Measurements from ENCODE around the gene INHBB.

The INHBB gene

GRCh38 chr2:120360307-120360855 lies 14.4 kb downstream of the INHBB start:
- no peak for DNase-seq

- no peak for DNase-seq
These were observed 17.0 kb downstream of the INHBB start for GRCh38 chr2:120362926-120363325.

GRCh38 chr2:120365236-120365793 lies 19.4 kb downstream of the INHBB start:
- no peak for DNase-seq

- DNase-seq = no peak
These were observed 20.8 kb downstream of the INHBB start for GRCh38 chr2:120366698-120367097.

- DNase-seq = no peak
These were observed 21.3 kb downstream of the INHBB start for GRCh38 chr2:120367221-120367620.

- DNase-seq = no peak
These were observed 21.7 kb downstream of the INHBB start for GRCh38 chr2:120367649-120368048.

- DNase-seq = no peak
These were observed 22.1 kb downstream of the INHBB start for GRCh38 chr2:120368086-120368485.

GRCh38 chr2:120369250-120369649 lies 23.3 kb downstream of the INHBB start:
- DNase-seq = no peak

- DNase-seq = no peak
These were observed 26.2 kb downstream of the INHBB start for GRCh38 chr2:120371969-120372625.

GRCh38 chr2:120372816-120373215 lies 26.9 kb downstream of the INHBB start:
- no peak for DNase-seq

GRCh38 chr2:120373424-120373823 lies 27.5 kb downstream of the INHBB start:
- no peak for DNase-seq

- DNase-seq = no peak
These were observed 28.9 kb downstream of the INHBB start for GRCh38 chr2:120374821-120375220.

GRCh38 chr2:120375251-120376020 lies 29.5 kb downstream of the INHBB start:
- DNase-seq = no peak

GRCh38 chr2:120376101-120376500 lies 30.2 kb downstream of the INHBB start:
- no peak for DNase-seq

- DNase-seq = no peak
These were observed 31.0 kb downstream of the INHBB start for GRCh38 chr2:120376679-120377640.

- no peak for DNase-seq
These were observed 32.7 kb downstream of the INHBB start for GRCh38 chr2:120378605-120379004.

- DNase-seq = no peak
These were observed 34.3 kb downstream of the INHBB start for GRCh38 chr2:120379916-120380893.

GRCh38 chr2:120381192-120381591 lies 35.3 kb downstream of the INHBB start:
- DNase-seq = no peak

GRCh38 chr2:120381661-120382060 lies 35.7 kb downstream of the INHBB start:
- DNase-seq = no peak

- no peak for DNase-seq
These were observed 36.7 kb downstream of the INHBB start for GRCh38 chr2:120382541-120383144.

- no peak for DNase-seq
These were observed 37.3 kb downstream of the INHBB start for GRCh38 chr2:120383191-120383590.

Measured in femur (tissue), 1 donor.